ENCODE results near the gene USP36.
A peak's percentile ranks its signal among the peaks of the same experiment; 100 is the strongest.
"Not testable (repeated sequence)": the region's sequence is repeated elsewhere in the genome, so short reads cannot be mapped to it uniquely, and the experiment has no call there.

Gene USP36

GRCh38 chr17:78840780-78841611, at the start of gene USP36:
TSS of gene USP36 (minus strand) at chr17:78840814. CDS start at chr17:78836363, 4,451 bp downstream.
- peak; percentile 98 for DNase-seq (ENCODE audit: low spot score)

DNA sequence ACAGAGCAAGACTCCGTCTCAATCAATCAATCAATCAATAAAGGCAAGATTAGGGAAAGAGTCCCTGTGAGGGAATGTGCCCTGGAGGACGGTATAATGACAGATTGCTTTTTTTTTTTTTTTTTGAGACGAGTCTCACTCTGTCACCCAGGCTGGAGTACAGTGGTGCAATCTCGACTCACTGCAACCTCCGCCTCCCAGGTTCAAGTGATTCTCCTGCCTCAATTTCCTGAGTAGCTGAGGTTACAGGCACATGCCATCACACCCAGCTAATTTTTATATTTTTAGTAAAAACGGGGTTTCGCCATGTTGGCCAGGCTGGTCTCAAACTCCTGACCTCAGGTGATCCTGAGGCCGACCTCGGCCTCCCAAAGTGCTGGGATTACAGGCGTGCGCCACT, 49.5 kb upstream of the USP36 start:
- DNase-seq (ENCODE audit: low spot score) = not testable (repeated sequence)

- DNase-seq (ENCODE audit: low spot score) = no peak
Measured at GRCh38 chr17:78889531-78889930, 48.9 kb upstream of the USP36 start.

- no peak for DNase-seq (ENCODE audit: low spot score)
Measured at GRCh38 chr17:78888941-78889518, 48.4 kb upstream of the USP36 start.

- DNase-seq (ENCODE audit: low spot score) = no peak
Measured at GRCh38 chr17:78886954-78887353, 46.3 kb upstream of the USP36 start.

- DNase-seq (ENCODE audit: low spot score) = peak; percentile 42
Measured at GRCh38 chr17:78885956-78886355, 45.3 kb upstream of the USP36 start.

DNA sequence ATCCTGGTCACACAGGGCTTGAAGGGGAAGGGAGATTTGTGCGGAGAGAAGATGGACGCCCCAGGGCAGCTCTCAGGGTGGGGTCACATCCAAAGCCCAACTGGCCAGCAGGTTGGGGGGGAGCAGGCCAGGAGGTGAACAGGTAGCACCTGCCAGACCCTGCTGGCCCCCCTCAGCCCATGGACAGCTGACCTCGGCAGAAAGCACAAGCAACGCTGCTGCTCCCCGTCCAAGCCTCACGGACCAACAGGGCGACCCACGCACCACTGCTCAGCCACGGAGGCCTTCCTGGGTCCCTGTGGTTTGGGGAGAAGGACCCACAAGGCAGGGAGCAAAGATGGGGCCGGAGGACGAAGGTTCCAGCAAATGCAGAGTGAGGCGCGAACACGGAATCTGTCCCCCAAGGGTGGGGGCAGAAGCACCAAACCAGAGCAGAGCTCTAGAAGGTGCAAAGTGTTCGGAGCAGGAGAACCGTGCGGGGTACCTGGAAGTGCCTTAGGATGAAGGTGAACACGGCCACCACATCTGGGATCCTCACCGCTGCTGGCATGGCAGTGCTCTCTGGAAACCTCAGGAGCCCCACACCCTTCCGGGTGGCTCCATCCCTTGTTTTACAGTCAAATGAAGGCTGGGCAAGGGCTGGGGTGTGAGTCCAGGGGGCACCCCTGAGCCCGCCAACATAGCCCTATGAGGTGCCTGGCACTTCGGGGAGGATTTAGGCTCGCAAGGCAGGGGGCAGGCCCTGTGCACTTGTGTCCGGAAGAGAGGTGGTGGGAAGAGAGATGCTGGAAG, 44.5 kb upstream of the USP36 start:
- no peak for DNase-seq (ENCODE audit: low spot score)

GRCh38 chr17:78884148-78884825, 43.7 kb upstream of the USP36 start:
- no peak for DNase-seq (ENCODE audit: low spot score)

DNA sequence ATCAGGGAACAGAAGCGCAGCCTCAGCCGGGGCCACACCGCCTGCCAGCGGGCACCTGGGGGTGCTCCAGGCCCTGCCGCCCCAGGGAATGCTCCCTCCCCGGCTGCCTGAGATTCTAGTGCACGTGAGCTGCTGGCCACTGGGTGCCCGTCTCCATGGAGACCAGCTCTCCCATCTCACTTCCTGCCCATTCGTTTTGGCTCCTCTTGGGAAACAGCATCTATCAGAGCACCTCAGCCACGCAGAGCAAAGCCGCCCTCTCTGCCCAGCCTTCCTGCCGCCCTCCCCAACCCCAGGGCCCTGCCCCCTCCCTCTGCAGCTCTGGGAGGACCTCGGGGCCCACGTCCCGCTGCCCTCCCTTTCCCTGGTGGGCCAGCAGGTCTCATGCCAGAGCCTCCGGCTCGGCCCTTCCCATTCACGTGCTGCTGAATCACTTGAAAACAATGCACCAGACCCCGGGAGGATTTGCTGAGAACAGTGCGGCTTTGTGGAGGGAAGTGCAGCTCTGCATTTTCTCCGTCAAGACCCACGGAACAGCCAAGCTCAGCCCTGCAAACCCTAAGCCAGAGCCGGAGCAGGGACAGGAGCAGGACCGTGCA, 43.0 kb upstream of the USP36 start:
- DNase-seq (ENCODE audit: low spot score) = peak; percentile 71

- peak; percentile 83 for DNase-seq (ENCODE audit: low spot score)
Measured at GRCh38 chr17:78883089-78883532, 42.5 kb upstream of the USP36 start.

DNA sequence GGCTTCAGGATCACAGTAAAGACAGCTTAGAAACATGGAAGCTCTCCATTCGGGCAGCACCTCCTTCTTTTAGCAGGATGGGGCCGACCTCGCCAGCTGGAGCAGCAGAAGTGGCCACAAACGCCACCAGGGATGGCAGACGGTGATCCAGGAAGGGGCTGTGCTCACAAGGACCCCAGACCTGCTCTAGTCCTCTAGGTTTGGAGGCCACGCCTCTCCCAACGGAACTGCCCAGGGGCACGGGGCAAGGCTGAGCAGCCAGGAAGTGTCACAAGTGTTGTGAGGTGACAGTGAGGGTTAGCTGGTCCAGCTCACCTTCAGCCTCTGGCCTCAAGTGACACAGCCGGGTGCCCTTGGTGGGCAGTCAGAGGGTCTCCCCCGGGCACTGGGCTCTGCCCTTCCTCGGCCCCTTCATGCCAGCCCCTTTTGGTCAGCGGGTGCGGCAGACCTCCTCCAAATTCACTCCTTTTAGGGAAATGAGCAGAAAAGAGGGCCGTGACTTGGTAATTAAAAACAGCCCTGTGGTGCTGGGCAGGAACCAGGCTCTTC, 42.0 kb upstream of the USP36 start:
- no peak for DNase-seq (ENCODE audit: low spot score)

GRCh38 chr17:78879635-78880186, 39.1 kb upstream of the USP36 start:
- DNase-seq (ENCODE audit: low spot score) = no peak

GRCh38 chr17:78878871-78879527, 38.4 kb upstream of the USP36 start:
- DNase-seq (ENCODE audit: low spot score) = no peak

DNA sequence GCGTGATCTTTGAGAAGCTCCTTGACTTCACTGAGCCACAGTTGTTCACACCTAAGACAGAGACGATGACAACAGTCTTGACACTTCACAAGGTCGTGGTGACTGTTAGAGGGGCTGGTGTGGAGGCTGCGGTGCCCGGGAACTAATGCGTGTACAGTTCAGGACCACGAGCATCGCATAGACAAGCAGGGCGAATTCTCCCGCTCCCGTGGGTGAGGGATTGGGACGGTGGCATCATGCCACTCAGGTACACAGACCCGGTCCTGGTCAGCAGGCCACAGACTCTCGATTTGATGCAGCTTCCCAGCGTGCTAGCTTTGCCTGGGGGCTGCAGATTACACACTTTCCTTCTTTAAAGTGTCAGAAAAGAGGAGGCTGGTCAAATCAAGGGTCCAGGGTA, 37.6 kb upstream of the USP36 start:
- DNase-seq (ENCODE audit: low spot score) = no peak

DNA sequence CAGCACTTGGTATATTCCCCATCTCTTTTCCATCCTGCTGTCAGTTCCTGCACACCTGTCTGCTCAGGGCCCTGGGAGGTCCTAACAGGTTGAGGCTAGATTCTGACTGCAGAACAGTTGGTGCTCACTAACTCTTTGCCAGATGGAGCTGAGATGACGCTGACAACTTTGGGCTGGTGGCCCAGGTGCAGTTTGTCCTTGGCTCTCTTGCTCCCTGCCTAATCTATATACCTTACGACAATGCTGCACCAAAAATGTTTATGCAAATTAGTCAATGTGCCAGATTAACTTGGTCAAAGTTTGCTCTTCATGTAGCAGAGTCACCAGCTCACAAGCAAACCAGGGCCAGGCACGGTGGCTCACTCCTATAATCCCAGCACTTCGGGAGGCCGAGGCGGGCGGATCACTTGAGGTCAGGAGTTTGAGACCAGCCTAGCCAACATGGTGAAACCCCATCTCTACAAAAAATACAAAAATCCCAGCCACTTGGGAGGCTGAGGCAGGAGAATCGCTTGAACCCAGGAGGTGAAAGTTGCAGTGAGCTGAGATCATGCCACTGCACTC, 36.4 kb upstream of the USP36 start:
- not testable (repeated sequence) for DNase-seq (ENCODE audit: low spot score)

DNA sequence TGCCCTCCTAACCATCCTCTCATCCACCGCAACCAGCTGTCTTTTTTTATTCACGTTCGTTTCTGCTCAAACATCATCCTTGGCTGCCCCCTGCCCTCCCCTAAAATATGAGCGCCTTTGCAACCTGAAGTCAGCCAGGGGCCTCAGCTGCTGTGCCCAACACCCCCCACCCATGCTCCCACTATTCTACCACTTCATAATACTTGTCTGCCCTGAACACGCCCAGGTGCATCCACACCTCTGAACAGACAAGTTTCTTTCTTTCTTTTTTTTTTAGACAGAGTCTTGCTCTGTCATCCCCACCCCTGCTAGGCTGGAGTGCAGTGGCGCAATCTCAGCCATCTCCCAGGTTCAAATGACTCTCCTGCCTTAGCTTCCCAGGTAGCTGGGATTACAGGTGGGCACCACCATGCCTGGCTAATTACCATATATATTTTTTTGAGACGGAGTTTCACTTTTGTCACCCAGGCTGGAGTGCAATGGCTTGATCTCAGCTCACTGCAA, 35.5 kb upstream of the USP36 start:
- DNase-seq (ENCODE audit: low spot score) = no peak

DNA sequence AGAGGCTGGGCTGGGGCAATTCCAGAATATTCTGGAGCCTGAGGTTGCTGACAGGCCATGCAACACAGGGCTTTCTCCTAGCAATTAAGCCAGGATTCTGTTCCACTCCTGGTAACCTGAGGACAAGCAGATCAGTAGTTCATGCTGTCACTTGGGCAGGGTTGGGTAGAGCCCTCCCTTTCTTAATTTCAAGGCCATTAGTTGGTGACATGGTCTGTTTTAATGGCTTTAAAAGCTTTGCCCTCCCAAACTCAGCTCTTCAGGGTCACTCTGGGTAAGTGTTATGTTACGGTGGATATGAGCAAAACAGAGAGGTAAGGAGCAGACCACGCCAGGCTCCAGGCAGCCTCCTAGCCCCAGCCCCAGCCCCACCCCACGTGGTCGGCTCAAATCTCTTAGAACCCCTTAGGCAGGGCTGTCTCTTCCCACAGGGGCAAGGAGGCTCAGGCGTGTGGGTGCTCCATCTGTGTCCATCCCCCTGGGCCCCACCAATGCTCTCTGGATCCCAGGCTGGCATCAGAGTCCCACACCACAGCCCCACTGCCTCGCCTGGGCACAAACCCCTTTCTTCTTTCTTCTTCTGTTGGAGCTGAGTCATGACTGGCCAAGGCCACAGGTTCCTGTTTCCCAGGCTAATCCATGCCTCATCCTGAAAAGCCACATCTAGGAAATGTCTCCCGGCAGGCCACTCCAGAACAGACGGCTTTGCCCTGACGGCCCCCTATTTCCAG, 34.9 kb upstream of the USP36 start:
- DNase-seq (ENCODE audit: low spot score) = no peak

DNA sequence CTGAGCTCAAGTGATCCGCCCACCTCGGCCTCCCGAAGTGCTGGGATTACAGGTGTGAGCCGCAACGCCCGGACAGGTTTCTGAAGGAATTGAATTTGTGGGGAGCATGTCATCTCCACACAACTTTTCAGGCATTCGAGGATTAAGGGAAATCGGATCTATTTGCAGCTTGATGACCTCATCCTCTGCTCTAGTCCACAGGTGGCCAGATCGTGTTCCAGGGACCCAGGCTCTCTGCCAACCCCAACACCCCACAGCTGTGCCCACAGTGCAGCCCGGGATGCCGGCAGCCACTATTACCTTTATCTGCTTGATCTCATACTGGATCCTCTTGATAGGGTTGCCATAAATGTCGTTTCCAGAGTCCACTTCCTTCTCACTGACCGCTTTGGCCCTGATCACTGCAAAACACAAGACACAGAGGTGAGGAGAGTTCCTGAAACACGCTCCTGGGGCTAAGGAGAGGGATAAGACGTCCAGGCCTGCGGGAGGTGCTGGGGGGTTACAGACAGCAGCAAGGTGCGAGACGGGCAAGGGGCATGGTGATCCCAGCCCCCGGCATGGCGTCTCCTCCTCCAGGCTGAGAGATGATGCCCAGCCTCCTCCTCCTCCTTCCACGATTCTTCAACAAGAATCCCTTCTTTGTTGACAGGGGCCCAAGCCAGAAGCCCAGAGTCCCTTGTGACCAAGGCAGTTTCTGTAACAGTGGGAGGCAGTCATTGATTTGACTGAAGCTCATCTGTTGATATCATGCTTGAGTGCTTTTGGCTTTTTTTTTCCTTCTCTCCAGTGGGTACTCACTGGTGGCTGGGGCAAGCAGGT, 33.1 kb upstream of the USP36 start:
- peak; percentile 33 for DNase-seq (ENCODE audit: low spot score)
